PC-9 (cell line): ENCODE data around the gene ANKFY1. TPM values are rescaled to one million over a fixed set of nuclear protein-coding genes. Genes with fewer than 3 reads are reported as not detected.

Source experiments
- BruUV-seq: library from RNA; stranded (reverse); fragments of 400-500 nt; replicated peaks from 2 replicates; lab custom pipeline; 2021; lab: Mats Ljungman, UMichigan
- CTCF ChIA-PET: fragments of 300-600 bp; sonication (Branson Sonifier 250); formaldehyde crosslinking; loops from one replicate; lab custom pipeline; 2022; ENCODE audit warnings: antibody characterized with exemption; lab: Charles Lee
- POLR2A ChIA-PET: fragments of 300-600 bp; sonication (Branson Sonifier 250); formaldehyde crosslinking; loops from one replicate; lab custom pipeline; 2022; ENCODE audit warnings: antibody characterized with exemption; ENCODE audit not compliant: unreplicated experiment; lab: Charles Lee
- DNase-seq, 2 experiments: peaks; one replicate each; pipeline versions ENCODE4 v3.0.0 to v3.0.0-alpha.2; 2015 to 2022; ENCODE audit warnings: mixed read lengths in 1 of 2
- H2AFZ ChIP-seq: fragments of 200-600 bp; sonication (generic); 2 replicates; pipeline ENCODE4 v1.8.1; 2017; ENCODE audit warnings: antibody characterized with exemption
- H3F3A ChIP-seq: fragments of 200-600 bp; sonication (generic); 2 replicates; pipeline ENCODE4 v1.8.1; 2017; ENCODE audit warnings: antibody characterized with exemption, mild to moderate bottlenecking, low read depth; ENCODE audit not compliant: insufficient read depth
- H3K27ac ChIP-seq: fragments of 200-600 bp; sonication (generic); 2 replicates; pipeline ENCODE4 v1.6.1; 2016; ENCODE audit warnings: mixed run types
- H3K27me3 ChIP-seq: fragments of 200-600 bp; sonication (generic); 2 replicates; pipeline ENCODE4 v1.6.1; 2016; ENCODE audit warnings: low read depth, mixed run types; ENCODE audit not compliant: insufficient read depth
- H3K36me3 ChIP-seq: fragments of 200-600 bp; sonication (generic); 2 replicates; pipeline ENCODE4 v1.6.1; 2016; ENCODE audit warnings: low read depth, mixed run types
- H3K4me1 ChIP-seq: fragments of 200-600 bp; sonication (generic); replicated peaks from 2 replicates; pipeline ENCODE4 v1.6.1; 2016; ENCODE audit warnings: mixed run types; ENCODE audit not compliant: insufficient read depth
- H3K4me2 ChIP-seq: fragments of 200-600 bp; sonication (generic); 2 replicates; pipeline ENCODE4 v1.6.1; 2017; ENCODE audit warnings: mixed run types
- H3K4me3 ChIP-seq: fragments of 200-600 bp; sonication (generic); 2 replicates; pipeline ENCODE4 v1.6.1; 2016; ENCODE audit warnings: mixed run types
- H3K79me2 ChIP-seq: fragments of 200-600 bp; sonication (generic); 2 replicates; pipeline ENCODE4 v1.6.1; 2017; ENCODE audit warnings: low read depth, mixed run types
- H3K9me2 ChIP-seq: fragments of 200-600 bp; sonication (generic); 2 replicates; pipeline ENCODE4 v1.8.1; 2017; ENCODE audit warnings: mild to moderate bottlenecking; ENCODE audit not compliant: insufficient read depth
- H3K9me3 ChIP-seq: fragments of 200-600 bp; sonication (generic); 2 replicates; pipeline ENCODE4 v1.8.1; 2016; ENCODE audit warnings: low read depth; ENCODE audit not compliant: insufficient read depth
- H4K20me1 ChIP-seq: fragments of 200-600 bp; sonication (generic); 2 replicates; pipeline ENCODE4 v1.8.1; 2017; ENCODE audit not compliant: insufficient read depth
- EZH2 ChIP-seq: fragments of 200-600 bp; sonication (generic); IDR thresholded peaks from 2 replicates; pipeline ENCODE4 v1.8.0; 2017; ENCODE audit warnings: antibody characterized with exemption, low read depth
- intact Hi-C: fragments of 100-400 bp; cut with micrococcal nuclease; formaldehyde crosslinking; loops from one replicate; pipeline ENCODE4 v1.10.0; 2022; ENCODE audit not compliant: unreplicated experiment
- total RNA-seq: library from RNA; stranded (reverse); gene quantifications from 2 replicates; pipeline ENCODE4 v1.2.3, GENCODE V29; 2021
- TF ChIP-seq, protein P1 (sequence below): fragments of 200-600 bp; sonication (generic); conservative IDR thresholded peaks from 2 replicates; pipeline ENCODE4 v1.6.1; 2017; ENCODE audit warnings: mixed run types, antibody characterized with exemption, mild to moderate bottlenecking, moderate library complexity

The ANKFY1 gene
- total RNA-seq, 1 experiment from 2014 or later: 63.9 TPM

- TF ChIP-seq EZH2: no peak
- TF ChIP-seq, protein P1, sequence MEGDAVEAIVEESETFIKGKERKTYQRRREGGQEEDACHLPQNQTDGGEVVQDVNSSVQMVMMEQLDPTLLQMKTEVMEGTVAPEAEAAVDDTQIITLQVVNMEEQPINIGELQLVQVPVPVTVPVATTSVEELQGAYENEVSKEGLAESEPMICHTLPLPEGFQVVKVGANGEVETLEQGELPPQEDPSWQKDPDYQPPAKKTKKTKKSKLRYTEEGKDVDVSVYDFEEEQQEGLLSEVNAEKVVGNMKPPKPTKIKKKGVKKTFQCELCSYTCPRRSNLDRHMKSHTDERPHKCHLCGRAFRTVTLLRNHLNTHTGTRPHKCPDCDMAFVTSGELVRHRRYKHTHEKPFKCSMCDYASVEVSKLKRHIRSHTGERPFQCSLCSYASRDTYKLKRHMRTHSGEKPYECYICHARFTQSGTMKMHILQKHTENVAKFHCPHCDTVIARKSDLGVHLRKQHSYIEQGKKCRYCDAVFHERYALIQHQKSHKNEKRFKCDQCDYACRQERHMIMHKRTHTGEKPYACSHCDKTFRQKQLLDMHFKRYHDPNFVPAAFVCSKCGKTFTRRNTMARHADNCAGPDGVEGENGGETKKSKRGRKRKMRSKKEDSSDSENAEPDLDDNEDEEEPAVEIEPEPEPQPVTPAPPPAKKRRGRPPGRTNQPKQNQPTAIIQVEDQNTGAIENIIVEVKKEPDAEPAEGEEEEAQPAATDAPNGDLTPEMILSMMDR: no peak
- Histone ChIP-seq H3K4me1 (no peaks in the 10 kb centered on the region), H2AFZ (no peak overlapping the region), H3F3A (no peaks in the 10 kb centered on the region), H3K9me3 (no peaks in the 10 kb centered on the region), H3K27me3 (no peaks in the 10 kb centered on the region), H3K4me2 (no peak overlapping the region), H4K20me1 (peaks cover 13% of the 10 kb centered on the region), H3K79me2 (peaks cover 40% of the 10 kb centered on the region), H3K4me3 (no peak overlapping the region), H3K36me3 (peaks cover 12% of the 10 kb centered on the region), H3K27ac (no peak overlapping the region), H3K9me2 (no peaks in the 10 kb centered on the region)
- intact Hi-C loops: no loop called here
- ChIA-PET CTCF (no interaction called here), POLR2A (no interaction called here)
- no peak for DNase-seq
- no TSS peak for BruUV-seq
These were observed 138.8 kb downstream of the ANKFY1 start for GRCh38 chr17:4124999-4125398.

DNA sequence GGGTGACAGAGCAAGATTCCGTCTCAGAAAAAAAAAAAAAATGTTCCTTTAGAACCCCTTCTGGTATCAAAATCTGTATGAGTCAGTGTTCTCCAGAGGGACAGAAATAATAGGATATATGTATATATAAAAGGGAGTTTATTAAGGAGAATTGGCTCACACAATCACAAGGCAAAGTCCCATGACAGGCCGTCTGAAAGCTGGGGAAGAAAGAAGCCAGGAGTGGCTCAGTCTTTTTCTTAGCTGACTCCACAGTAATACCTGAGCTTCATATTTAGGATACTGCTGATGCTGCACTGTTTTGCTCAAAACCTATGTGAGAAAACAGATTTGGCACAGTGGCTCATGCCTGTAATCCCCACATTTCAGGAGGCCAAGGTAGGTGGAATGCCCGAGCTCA is 143.4 kb downstream of the ANKFY1 start:
- peaks cover 15% of the 10 kb centered on the region; the same call in 1 of the 2 replicates for H3F3A ChIP-seq
- CTCF ChIA-PET: no interaction called here
- no peaks in the 10 kb centered on the region for H3K27me3 ChIP-seq
- no peak overlapping the region for H3K4me2 ChIP-seq
- no peaks in the 10 kb centered on the region for H3K9me3 ChIP-seq
- no TSS peak for BruUV-seq
- H4K20me1 ChIP-seq: peaks cover 7% of the 10 kb centered on the region
- H3K4me1 ChIP-seq: peaks cover 19% of the 10 kb centered on the region
- POLR2A ChIA-PET: no interaction called here
- H3K27ac ChIP-seq: no peak overlapping the region
- DNase-seq: no peak
- H3K36me3 ChIP-seq: peaks cover 21% of the 10 kb centered on the region
- TF ChIP-seq, protein P1: no peak
- TF ChIP-seq EZH2: no peak
- H2AFZ ChIP-seq: no peak overlapping the region
- intact Hi-C loops: no loop called here
- H3K4me3 ChIP-seq: no peak overlapping the region
- H3K79me2 ChIP-seq: peaks cover 2% of the 10 kb centered on the region; the same call in 1 of the 2 replicates
- no peaks in the 10 kb centered on the region for H3K9me2 ChIP-seq

- Histone ChIP-seq H3K4me2 (0 out of 2 replicates have a peak overlapping the region, but pooled peaks have one; percentile 20), H3K9me3 (no peaks in the 10 kb centered on the region), H3K79me2 (no peaks in the 10 kb centered on the region; the same call in 1 of the 2 replicates), H3F3A (peaks cover 15% of the 10 kb centered on the region; the same call in 1 of the 2 replicates), H3K27ac (no peak overlapping the region), H3K9me2 (no peaks in the 10 kb centered on the region), H3K4me3 (no peak overlapping the region), H3K27me3 (no peaks in the 10 kb centered on the region), H2AFZ (no peak overlapping the region), H3K36me3 (peaks cover 21% of the 10 kb centered on the region), H3K4me1 (peaks cover 19% of the 10 kb centered on the region), H4K20me1 (peaks cover 7% of the 10 kb centered on the region)
- DNase-seq: no peak
- ChIA-PET CTCF (no interaction called here), POLR2A (no interaction called here)
- intact Hi-C loops: no loop called here
- BruUV-seq: no TSS peak
- TF ChIP-seq, protein P1: no peak
- TF ChIP-seq EZH2: no peak
These were observed 144.5 kb downstream of the ANKFY1 start for GRCh38 chr17:4119299-4119698.
